ENCODE results near the gene ACAP2. TPM values are rescaled to one million over a fixed set of nuclear protein-coding genes. Genes with fewer than 3 reads are reported as not detected.

Gene ACAP2
- total and polyA plus RNA-seq, 12 donors, result 4.5 to 54.3 (median 29.8) TPM

- intact Hi-C loops (cut with DNase I), result loop anchor here in 1 of 2 donors (10.0 kb wide), 1 partner anchor 143 kb away; no protein-coding TSS in a partner anchor
- Histone ChIP-seq H3K9me3 (replicated peaks in 1 of 3) (no peaks in the 10 kb centered on the region), H3K27me3 (no peaks in the 10 kb centered on the region), H3K36me3 (replicated peaks in 1 of 2) (no peaks in the 10 kb centered on the region), H3K4me1 (replicated peaks in 1 of 2) (peaks cover 9 to 26% of the 10 kb centered on the region in 2 donors), H3K4me3 (no peak overlapping the region), H3K27ac (peak overlapping the region in 1 of 5 donors; percentile 93)
- 90 to 93% (median 90%) methylated on average over 11 to 16 of the region's 16 CpGs for WGBS, 4 donors
- TF ChIP-seq POLR2A (IDR thresholded peaks at IDR 0.05) (no peak), CTCF (IDR thresholded peaks at IDR 0.05) (no peak)
- DNase-seq, result peak in 2 of 7 donors; percentile 27 to 79
These were observed 185.1 kb downstream of the ACAP2 start for GRCh38 chr3:195257454-195258448.

- peak in 2 of 7 donors; percentile 19 to 49 for DNase-seq
- peaks cover 9 to 26% of the 10 kb centered on the region in 2 donors for H3K4me1 ChIP-seq (replicated peaks in 1 of 2)
- H3K36me3 ChIP-seq (replicated peaks in 1 of 2), result no peaks in the 10 kb centered on the region
- no peaks in the 10 kb centered on the region for H3K27me3 ChIP-seq
- H3K9me3 ChIP-seq (replicated peaks in 1 of 3), result no peaks in the 10 kb centered on the region
- intact Hi-C loops (cut with DNase I), result loop anchor here in 1 of 2 donors (10.0 kb wide), 1 partner anchor 142 kb away; no protein-coding TSS in a partner anchor
- H3K27ac ChIP-seq, result peak overlapping the region in 1 of 5 donors; percentile 30
- WGBS, 4 donors, result 90 to 99% (median 96%) methylated on average over 16 to 19 of the region's 19 CpGs
- no peak overlapping the region for H3K4me3 ChIP-seq
- TF ChIP-seq CTCF (IDR thresholded peaks at IDR 0.05) (no peak), POLR2A (IDR thresholded peaks at IDR 0.05) (no peak)
These were observed 186.0 kb downstream of the ACAP2 start for GRCh38 chr3:195256639-195257453.

- Histone ChIP-seq H3K9me3 (replicated peaks in 1 of 3) (no peaks in the 10 kb centered on the region), H3K27ac (no peak overlapping the region), H3K27me3 (no peaks in the 10 kb centered on the region), H3K4me3 (no peak overlapping the region), H3K36me3 (replicated peaks in 1 of 2) (no peaks in the 10 kb centered on the region), H3K4me1 (replicated peaks in 1 of 2) (peaks cover 9 to 25% of the 10 kb centered on the region in 2 donors)
- intact Hi-C loops (cut with DNase I), result loop anchor here in 1 of 2 donors (10.0 kb wide), 1 partner anchor 141 kb away; no protein-coding TSS in a partner anchor
- 87 to 93% (median 90%) methylated on average over 14 to 22 of the region's 22 CpGs for WGBS, 4 donors
- TF ChIP-seq POLR2A (IDR thresholded peaks at IDR 0.05) (no peak), CTCF (IDR thresholded peaks at IDR 0.05) (no peak)
- peak in 1 of 7 donors; percentile 39 for DNase-seq
These were observed 187.0 kb downstream of the ACAP2 start for GRCh38 chr3:195255571-195256501.
